ENCODE results near the gene OTULIN.

GRCh38 chr5:14734396-14734795, 69.9 kb downstream of the OTULIN start:
- TF ChIP-seq EZH2phosphoT487 (IDR thresholded peaks at IDR 0.05; ENCODE audit: insufficient read depth, low read depth) (no peak), EZH2 (IDR thresholded peaks at IDR 0.05; ENCODE audit: insufficient read depth, poor library complexity, severe bottlenecking) (no peak)

Data from GM23248 (cell line).